Stimulated activated naive CD4-positive, alpha-beta T cell treated with Interleukin-2 at 50 U/mL for 16 hours (primary cell): ENCODE results near the gene GLTPD2.

ENCODE experiments used
- DNase-seq: peaks from one replicate; lab custom pipeline; 2025; lab: John Stamatoyannopoulos, UW

Gene GLTPD2

GRCh38 chr17:4771519-4772234, 17.1 kb upstream of the GLTPD2 start, which contains the start of gene TM4SF5:
Gene TM4SF5, plus strand, starts transcription at chr17:4771886. Its CDS starts 37 bp downstream, at chr17:4771923.
- DNase-seq, result no peak

- DNase-seq, result no peak
Measured at GRCh38 chr17:4772235-4772613, 16.5 kb upstream of the GLTPD2 start.

GRCh38 chr17:4777969-4778760, 10.6 kb upstream of the GLTPD2 start:
- no peak for DNase-seq

- DNase-seq, result no peak
Measured at GRCh38 chr17:4780325-4780955, 8.3 kb upstream of the GLTPD2 start.

- no peak for DNase-seq
Measured at GRCh38 chr17:4782652-4783051, 6.1 kb upstream of the GLTPD2 start.

- DNase-seq, result no peak
Measured at GRCh38 chr17:4785311-4786105, 3.3 kb upstream of the GLTPD2 start.

- no peak for DNase-seq
Measured at GRCh38 chr17:4786106-4786511, 2.7 kb upstream of the GLTPD2 start, which contains the start of gene VMO1. Gene VMO1, minus strand, starts transcription at chr17:4786364. Its CDS starts 12 bp downstream, at chr17:4786352.

- DNase-seq, result no peak
Measured at GRCh38 chr17:4786516-4786915, 2.2 kb upstream of the GLTPD2 start.

- no peak for DNase-seq
Measured at GRCh38 chr17:4788159-4788806, 481 bp upstream of the GLTPD2 start.

- DNase-seq, result no peak
Measured at GRCh38 chr17:4789701-4789950, 862 bp downstream of the GLTPD2 start.

- DNase-seq, result peak; percentile 77
Measured at GRCh38 chr17:4789951-4790704, 1.4 kb downstream of the GLTPD2 start.

GRCh38 chr17:4790705-4791088, 1.9 kb downstream of the GLTPD2 start:
- DNase-seq, result no peak

- DNase-seq, result no peak
Measured at GRCh38 chr17:4795168-4795567, 6.4 kb downstream of the GLTPD2 start.

GRCh38 chr17:4796552-4796920, 7.8 kb downstream of the GLTPD2 start:
- peak; percentile 10 for DNase-seq

GRCh38 chr17:4800462-4801196, 11.9 kb downstream of the GLTPD2 start:
- DNase-seq, result no peak

- no peak for DNase-seq
Measured at GRCh38 chr17:4802228-4802627, 13.5 kb downstream of the GLTPD2 start, which contains the start of gene C17orf114. Gene C17orf114, minus strand, starts transcription at chr17:4802328.

GRCh38 chr17:4806456-4806776, 17.7 kb downstream of the GLTPD2 start:
- DNase-seq, result no peak

- DNase-seq, result peak; percentile 84
Measured at GRCh38 chr17:4806777-4807604, 18.2 kb downstream of the GLTPD2 start, which contains the start of gene PLD2. Gene PLD2, plus strand, starts transcription at chr17:4807152. Its CDS starts 621 bp downstream, at chr17:4807773.

- DNase-seq, result no peak
Measured at GRCh38 chr17:4807605-4808377, 19.0 kb downstream of the GLTPD2 start.
